ENCODE measurements around the gene DISP3.

DNA sequence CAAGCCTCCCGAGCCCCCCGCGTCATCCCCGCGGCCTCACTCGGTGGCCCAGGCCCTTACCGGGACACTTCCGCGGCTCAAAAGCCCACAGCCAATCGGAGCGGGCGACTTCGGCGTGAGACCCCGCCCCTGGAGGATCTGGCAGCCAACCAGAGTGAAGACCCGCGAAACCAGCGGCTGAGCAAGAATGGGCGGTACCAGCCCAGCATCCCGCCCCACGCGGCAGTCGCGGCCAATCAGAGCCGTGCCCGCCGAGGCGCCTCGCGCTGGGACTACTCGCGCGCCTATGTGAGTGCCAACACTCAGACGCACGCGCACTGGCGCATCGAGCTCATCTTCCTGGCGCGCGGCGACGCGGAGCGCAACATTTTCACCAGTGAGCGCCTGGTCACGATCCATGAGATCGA lies 22.5 kb downstream of the DISP3 start:
- TF ChIP-seq, protein P1, sequence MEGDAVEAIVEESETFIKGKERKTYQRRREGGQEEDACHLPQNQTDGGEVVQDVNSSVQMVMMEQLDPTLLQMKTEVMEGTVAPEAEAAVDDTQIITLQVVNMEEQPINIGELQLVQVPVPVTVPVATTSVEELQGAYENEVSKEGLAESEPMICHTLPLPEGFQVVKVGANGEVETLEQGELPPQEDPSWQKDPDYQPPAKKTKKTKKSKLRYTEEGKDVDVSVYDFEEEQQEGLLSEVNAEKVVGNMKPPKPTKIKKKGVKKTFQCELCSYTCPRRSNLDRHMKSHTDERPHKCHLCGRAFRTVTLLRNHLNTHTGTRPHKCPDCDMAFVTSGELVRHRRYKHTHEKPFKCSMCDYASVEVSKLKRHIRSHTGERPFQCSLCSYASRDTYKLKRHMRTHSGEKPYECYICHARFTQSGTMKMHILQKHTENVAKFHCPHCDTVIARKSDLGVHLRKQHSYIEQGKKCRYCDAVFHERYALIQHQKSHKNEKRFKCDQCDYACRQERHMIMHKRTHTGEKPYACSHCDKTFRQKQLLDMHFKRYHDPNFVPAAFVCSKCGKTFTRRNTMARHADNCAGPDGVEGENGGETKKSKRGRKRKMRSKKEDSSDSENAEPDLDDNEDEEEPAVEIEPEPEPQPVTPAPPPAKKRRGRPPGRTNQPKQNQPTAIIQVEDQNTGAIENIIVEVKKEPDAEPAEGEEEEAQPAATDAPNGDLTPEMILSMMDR (IDR thresholded peaks at IDR 0.05; ENCODE audit: poor library complexity), result no peak
- TF ChIP-seq EZH2 (IDR thresholded peaks at IDR 0.05; ENCODE audit: borderline replicate concordance) (no peak), EZH2phosphoT487 (IDR thresholded peaks at IDR 0.05; ENCODE audit: low read depth, severe bottlenecking, unreplicated experiment) (no peak)

All from hepatocyte (in vitro differentiated cells).